Vagina (tissue), 2 donors: ENCODE results near the gene TRIO. TPM values are rescaled to one million over a fixed set of nuclear protein-coding genes. Genes with fewer than 3 reads are reported as not detected.

Source experiments
- DNase-seq, 2 donors: peaks; one replicate each; pipeline ENCODE4 v3.0.0-alpha.2; 2017; ENCODE audit errors: extremely low spot score in 2 of 2
- H3K27ac ChIP-seq: fragments of 200-600 bp; sonication (generic); one replicate; pipeline ENCODE4 v1.5.1; 2019
- H3K27me3 ChIP-seq: fragments of 200-600 bp; sonication (generic); one replicate; pipeline ENCODE4 v1.5.1; 2019
- H3K36me3 ChIP-seq, 2 donors: fragments of 200-600 bp; sonication (generic); one replicate each; pipeline ENCODE4 v1.5.1; 2017 to 2019
- H3K4me1 ChIP-seq: fragments of 200-600 bp; sonication (generic); one replicate; pipeline ENCODE4 v1.5.1; 2019
- H3K4me3 ChIP-seq, 2 donors: fragments of 200-600 bp; sonication (generic); 1 replicate in 1 of 2; 2 replicates in 1 of 2; pipeline ENCODE4 v1.5.1; 2016 to 2019
- H3K9me3 ChIP-seq: fragments of 200-600 bp; sonication (generic); one replicate; pipeline ENCODE4 v1.5.1; 2019
- CTCF ChIP-seq, 3 experiments: fragments of 450-650 bp in 2 of 3; fragments of 200-600 bp in 1 of 3; sonication (generic) in 1 of 3; IDR thresholded peaks; one replicate each; pipeline ENCODE4 v1.5.1; 2017 to 2019; ENCODE audit warnings: antibody characterized with exemption in 3 of 3, mild to moderate bottlenecking in 2 of 3, moderate library complexity in 2 of 3
- POLR2A ChIP-seq, 2 donors: fragments of 450-650 bp; IDR thresholded peaks; one replicate each; pipeline ENCODE4 v1.6.1; 2017; ENCODE audit warnings: antibody characterized with exemption in 2 of 2, mild to moderate bottlenecking in 2 of 2, moderate library complexity in 2 of 2
- POLR2AphosphoS5 ChIP-seq, 2 donors: sonication (generic); formaldehyde crosslinking; IDR thresholded peaks; one replicate each; pipeline ENCODE4 v1.9.0; 2017; ENCODE audit warnings: antibody characterized with exemption in 2 of 2, mild to moderate bottlenecking in 2 of 2, low read depth in 1 of 2; ENCODE audit not compliant: insufficient read depth in 1 of 2
- intact Hi-C: fragments of 100-400 bp; cut with DNase I; formaldehyde crosslinking; loops from one replicate; pipeline ENCODE4 v1.15.1; 2023
- total RNA-seq: library from RNA; depleted of rRNA; stranded (reverse); fragments of >200 nt; gene quantifications from one replicate; pipeline ENCODE4 v1.2.3, GENCODE V29; 2016

Gene TRIO
- total RNA-seq, 1 donor from 2014 or later: 142 TPM

GRCh38 chr5:14358536-14358935 is 215.4 kb downstream of the TRIO start:
- DNase-seq: no peak
- no peaks in the 10 kb centered on the region for H3K4me1 ChIP-seq
- H3K36me3 ChIP-seq: peaks cover 0 to 22% of the 10 kb centered on the region in 2 donors
- no peak for TF ChIP-seq CTCF (IDR thresholded peaks at IDR 0.05)
- TF ChIP-seq POLR2AphosphoS5 (IDR thresholded peaks at IDR 0.05; ENCODE audit: insufficient read depth in 1 of 2, low read depth in 1 of 2): no peak
- no peak for TF ChIP-seq POLR2A (IDR thresholded peaks at IDR 0.05)
- H3K27me3 ChIP-seq: no peaks in the 10 kb centered on the region
- H3K4me3 ChIP-seq: no peak overlapping the region
- H3K9me3 ChIP-seq: no peaks in the 10 kb centered on the region
- no peak overlapping the region for H3K27ac ChIP-seq
- intact Hi-C loops: no loop called here

GRCh38 chr5:14359069-14360043 is 216.2 kb downstream of the TRIO start:
- peaks cover 0 to 22% of the 10 kb centered on the region in 2 donors for H3K36me3 ChIP-seq
- H3K9me3 ChIP-seq: no peaks in the 10 kb centered on the region
- no peak for DNase-seq
- no peaks in the 10 kb centered on the region for H3K27me3 ChIP-seq
- intact Hi-C loops: no loop called here
- no peak overlapping the region for H3K27ac ChIP-seq
- no peaks in the 10 kb centered on the region for H3K4me1 ChIP-seq
- TF ChIP-seq CTCF (IDR thresholded peaks at IDR 0.05): no peak
- H3K4me3 ChIP-seq: no peak overlapping the region

GRCh38 chr5:14362491-14362890 is 219.3 kb downstream of the TRIO start:
- no peaks in the 10 kb centered on the region for H3K4me1 ChIP-seq
- H3K27ac ChIP-seq: no peak overlapping the region
- DNase-seq: no peak
- TF ChIP-seq POLR2AphosphoS5 (IDR thresholded peaks at IDR 0.05; ENCODE audit: insufficient read depth in 1 of 2, low read depth in 1 of 2): no peak
- TF ChIP-seq POLR2A (IDR thresholded peaks at IDR 0.05): no peak
- no peak for TF ChIP-seq CTCF (IDR thresholded peaks at IDR 0.05)
- peaks cover 0 to 44% of the 10 kb centered on the region in 2 donors for H3K36me3 ChIP-seq
- no peak overlapping the region for H3K4me3 ChIP-seq
- no peaks in the 10 kb centered on the region for H3K9me3 ChIP-seq
- H3K27me3 ChIP-seq: no peaks in the 10 kb centered on the region
- intact Hi-C loops: no loop called here

- no peak for DNase-seq
- Histone ChIP-seq H3K4me3 (no peak overlapping the region), H3K27me3 (no peaks in the 10 kb centered on the region), H3K4me1 (no peaks in the 10 kb centered on the region), H3K9me3 (no peaks in the 10 kb centered on the region), H3K27ac (no peak overlapping the region), H3K36me3 (peaks cover 0 to 59% of the 10 kb centered on the region in 2 donors)
- TF ChIP-seq CTCF (IDR thresholded peaks at IDR 0.05) (peak in 1 of 3 experiments; percentile 22), POLR2AphosphoS5 (IDR thresholded peaks at IDR 0.05; ENCODE audit: insufficient read depth in 1 of 2, low read depth in 1 of 2) (no peak), POLR2A (IDR thresholded peaks at IDR 0.05) (no peak)
- intact Hi-C loops: no loop called here
Measured at GRCh38 chr5:14364096-14364495, 221.0 kb downstream of the TRIO start.
